HUES48 (cell line): ENCODE data around the gene GABRR2.

Experiments
- H3K27ac ChIP-seq: one replicate; pipeline ENCODE4 v1.7.0; 2013; ENCODE audit warnings: low read depth, low read length, inconsistent platforms
- H3K27me3 ChIP-seq: 2 replicates; pipeline ENCODE4 v1.6.1; 2013; ENCODE audit warnings: mild to moderate bottlenecking, low read length; ENCODE audit not compliant: control insufficient read depth, insufficient read depth
- H3K36me3 ChIP-seq: 2 replicates; pipeline ENCODE4 v1.6.1; 2013; ENCODE audit warnings: low read length; ENCODE audit not compliant: control insufficient read depth, insufficient read depth
- H3K4me1 ChIP-seq: 2 replicates; pipeline ENCODE4 v1.6.1; 2013; ENCODE audit warnings: mild to moderate bottlenecking, low read length; ENCODE audit not compliant: control insufficient read depth, insufficient read depth
- H3K4me3 ChIP-seq: 2 replicates; pipeline ENCODE4 v1.5.1; 2013; ENCODE audit warnings: mild to moderate bottlenecking, low read depth, low read length
- H3K9ac ChIP-seq: 2 replicates; pipeline ENCODE4 v1.6.1; 2013; ENCODE audit warnings: mild to moderate bottlenecking, low read depth, low read length, moderate library complexity
- H3K9me3 ChIP-seq: 2 replicates; pipeline ENCODE4 v1.6.1; 2013; ENCODE audit warnings: low read length; ENCODE audit not compliant: control insufficient read depth, insufficient read depth

The GABRR2 gene

GRCh38 chr6:89324304-89324703, 9.2 kb upstream of the GABRR2 start:
- Histone ChIP-seq H3K4me1 (no peaks in the 10 kb centered on the region), H3K27me3 (no peaks in the 10 kb centered on the region), H3K4me3 (no peak overlapping the region), H3K36me3 (no peaks in the 10 kb centered on the region), H3K9me3 (peaks cover 5% of the 10 kb centered on the region), H3K27ac (no peak overlapping the region), H3K9ac (no peak overlapping the region)

GRCh38 chr6:89323511-89323971, 8.4 kb upstream of the GABRR2 start:
- Histone ChIP-seq H3K36me3 (no peaks in the 10 kb centered on the region), H3K4me1 (no peaks in the 10 kb centered on the region), H3K9me3 (peaks cover 5% of the 10 kb centered on the region), H3K9ac (no peak overlapping the region), H3K4me3 (no peak overlapping the region), H3K27me3 (no peaks in the 10 kb centered on the region), H3K27ac (no peak overlapping the region)

GRCh38 chr6:89321131-89321970, 6.3 kb upstream of the GABRR2 start:
- Histone ChIP-seq H3K27ac (no peak overlapping the region), H3K36me3 (no peaks in the 10 kb centered on the region), H3K4me3 (no peak overlapping the region), H3K27me3 (no peaks in the 10 kb centered on the region), H3K9me3 (peaks cover 5% of the 10 kb centered on the region), H3K9ac (no peak overlapping the region), H3K4me1 (peaks cover 10% of the 10 kb centered on the region)

- Histone ChIP-seq H3K4me1 (peaks cover 10% of the 10 kb centered on the region), H3K36me3 (no peaks in the 10 kb centered on the region), H3K4me3 (no peak overlapping the region), H3K9me3 (peaks cover 5% of the 10 kb centered on the region), H3K9ac (no peak overlapping the region), H3K27ac (no peak overlapping the region), H3K27me3 (no peaks in the 10 kb centered on the region)
Measured at GRCh38 chr6:89320012-89320559, 5.0 kb upstream of the GABRR2 start.

- Histone ChIP-seq H3K36me3 (no peaks in the 10 kb centered on the region), H3K27me3 (no peaks in the 10 kb centered on the region), H3K9me3 (peaks cover 5% of the 10 kb centered on the region), H3K27ac (no peak overlapping the region), H3K4me3 (no peak overlapping the region), H3K9ac (no peak overlapping the region), H3K4me1 (peaks cover 14% of the 10 kb centered on the region)
Measured at GRCh38 chr6:89317067-89317466, 2.0 kb upstream of the GABRR2 start.

- H3K4me3 ChIP-seq = no peak overlapping the region
- H3K9ac ChIP-seq = no peak overlapping the region
- peaks cover 14% of the 10 kb centered on the region for H3K4me1 ChIP-seq
- H3K36me3 ChIP-seq = no peaks in the 10 kb centered on the region
- no peaks in the 10 kb centered on the region; the same call in 1 of the 2 replicates for H3K9me3 ChIP-seq
- H3K27me3 ChIP-seq = no peaks in the 10 kb centered on the region
- no peak overlapping the region for H3K27ac ChIP-seq
Measured at GRCh38 chr6:89314692-89315091, 407 bp downstream of the GABRR2 start.

GRCh38 chr6:89313006-89313405, 2.1 kb downstream of the GABRR2 start:
- Histone ChIP-seq H3K4me3 (no peak overlapping the region), H3K4me1 (peaks cover 14% of the 10 kb centered on the region), H3K27me3 (no peaks in the 10 kb centered on the region), H3K27ac (no peak overlapping the region), H3K9ac (no peak overlapping the region), H3K36me3 (no peaks in the 10 kb centered on the region), H3K9me3 (no peaks in the 10 kb centered on the region)

GRCh38 chr6:89311853-89312531, 3.1 kb downstream of the GABRR2 start:
- Histone ChIP-seq H3K27me3 (no peaks in the 10 kb centered on the region), H3K9me3 (no peaks in the 10 kb centered on the region), H3K4me1 (peaks cover 8% of the 10 kb centered on the region), H3K9ac (no peak overlapping the region), H3K36me3 (no peaks in the 10 kb centered on the region), H3K27ac (no peak overlapping the region), H3K4me3 (no peak overlapping the region)

- no peaks in the 10 kb centered on the region for H3K36me3 ChIP-seq
- no peaks in the 10 kb centered on the region for H3K27me3 ChIP-seq
- H3K9ac ChIP-seq = no peak overlapping the region
- peaks cover 4% of the 10 kb centered on the region; the same call in 1 of the 2 replicates for H3K4me1 ChIP-seq
- H3K9me3 ChIP-seq = no peaks in the 10 kb centered on the region
- no peak overlapping the region for H3K4me3 ChIP-seq
- H3K27ac ChIP-seq = no peak overlapping the region
Measured at GRCh38 chr6:89311530-89311852, 3.6 kb downstream of the GABRR2 start.

GRCh38 chr6:89310929-89311328, 4.2 kb downstream of the GABRR2 start:
- Histone ChIP-seq H3K9ac (no peak overlapping the region), H3K4me3 (no peak overlapping the region), H3K36me3 (no peaks in the 10 kb centered on the region), H3K9me3 (no peaks in the 10 kb centered on the region), H3K27ac (no peak overlapping the region), H3K27me3 (no peaks in the 10 kb centered on the region), H3K4me1 (peaks cover 4% of the 10 kb centered on the region; the same call in 1 of the 2 replicates)
